GM12878 (cell line): Measurements from ENCODE around the gene METAP1D. TPM values are rescaled to one million over a fixed set of nuclear protein-coding genes. Genes with fewer than 3 reads are reported as not detected.

Experiments used
- HSF1 ChIP-seq: fragments of 150-350 bp; IDR thresholded peaks from 2 replicates; pipeline ENCODE4 v1.6.1; 2014; ENCODE audit warnings: mild to moderate bottlenecking, low read depth, low read length
- PBX3 ChIP-seq: IDR thresholded peaks from 2 replicates; pipeline ENCODE4 v1.6.1; 2011; ENCODE audit warnings: mild to moderate bottlenecking, low read depth, low read length, moderate library complexity; ENCODE audit not compliant: insufficient replicate concordance
- SREBF2 ChIP-seq: IDR thresholded peaks from 2 replicates; pipeline ENCODE4 v1.6.1; 2012; ENCODE audit warnings: mild to moderate bottlenecking, low read length
- polyA plus RNA-seq, 11 experiments: library from polyadenylated mRNA; depleted of rRNA in 4 of 11; unstranded in 6 of 11; stranded (reverse) in 5 of 11; fragments of >200 nt; fragmentation: Nextera tagmentation in 4 of 11; fragmentation: Illumina TruSeq in 1 of 11; extraction: Ambion mirVana in 4 of 11; extraction: Trizol in 1 of 11; gene quantifications; 1 replicate in 1 of 11; 2 replicates in 10 of 11; pipeline versions ENCODE4 v1.2.1 to v1.2.3, GENCODE V29; 2011 to 2016; ENCODE audit warnings: inconsistent platforms in 2 of 11, missing spikeins in 2 of 11, low read depth in 1 of 11
- total RNA-seq, 4 experiments: library from RNA; depleted of rRNA in 3 of 4; stranded (reverse); fragments of >200 nt in 3 of 4; fragmentation: Illumina TruSeq in 1 of 4; extraction: Trizol in 1 of 4; gene quantifications; 2 replicates each; pipeline versions ENCODE4 v1.2.1 to v1.2.3, GENCODE V29; 2013 to 2021
- TF ChIP-seq, protein P1 (sequence below): fragments of 450-650 bp; IDR thresholded peaks from 2 replicates; pipeline ENCODE4 v1.6.1; 2017; ENCODE audit warnings: antibody characterized with exemption, mild to moderate bottlenecking, moderate library complexity

The METAP1D gene
- total and polyA plus RNA-seq, 10 of the 15 experiments (the other 5 are each of a cell fraction or from before 2014, with no cell fraction given): 4.5 to 12.1 (median 7.8) TPM

DNA sequence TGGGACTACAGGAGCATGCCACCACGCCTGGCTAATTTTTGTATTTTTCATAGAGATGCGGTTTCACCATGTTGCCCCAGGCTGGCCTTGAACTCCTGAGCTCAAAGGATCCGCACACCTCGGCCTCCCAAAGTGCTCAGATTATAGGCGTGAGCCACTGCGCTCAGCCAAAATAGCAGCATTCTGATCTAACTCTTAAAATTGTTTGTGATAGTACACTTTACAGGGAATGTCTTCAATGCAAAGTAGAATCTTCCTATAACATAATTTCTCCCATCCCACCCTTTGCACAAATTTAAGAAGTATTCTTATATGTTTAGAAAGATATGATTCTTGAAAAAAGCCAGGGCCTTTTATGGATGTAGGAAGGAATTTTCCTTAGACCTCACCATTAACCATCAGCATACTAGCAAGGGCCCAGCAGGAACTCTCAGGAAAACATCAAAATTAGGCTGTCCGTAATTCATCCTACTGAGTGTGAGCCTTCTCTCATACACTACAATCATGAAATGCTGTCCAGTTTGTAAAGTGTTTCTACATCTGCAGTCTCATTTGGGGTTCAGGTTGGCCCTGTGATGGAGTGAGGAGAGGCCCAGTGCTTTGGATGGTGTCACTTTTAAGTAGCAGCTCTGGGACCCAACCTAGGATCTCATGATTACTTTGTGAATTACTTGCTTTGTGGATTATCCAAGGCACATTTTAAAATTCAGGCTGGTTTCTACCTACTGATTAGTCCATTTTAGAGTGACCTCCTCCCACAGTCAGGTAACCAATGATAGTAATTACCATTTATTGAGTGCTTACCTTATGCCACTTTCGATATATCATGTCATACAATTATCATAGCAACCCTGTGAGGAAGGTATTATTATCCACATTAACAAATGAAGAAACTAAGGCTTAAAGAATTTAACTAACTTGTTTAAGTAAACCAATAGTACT is 48.1 kb downstream of the METAP1D start (continued):
- TF ChIP-seq SREBF2 (no peak), PBX3 (no peak), HSF1 (no peak)
- TF ChIP-seq, protein P1, sequence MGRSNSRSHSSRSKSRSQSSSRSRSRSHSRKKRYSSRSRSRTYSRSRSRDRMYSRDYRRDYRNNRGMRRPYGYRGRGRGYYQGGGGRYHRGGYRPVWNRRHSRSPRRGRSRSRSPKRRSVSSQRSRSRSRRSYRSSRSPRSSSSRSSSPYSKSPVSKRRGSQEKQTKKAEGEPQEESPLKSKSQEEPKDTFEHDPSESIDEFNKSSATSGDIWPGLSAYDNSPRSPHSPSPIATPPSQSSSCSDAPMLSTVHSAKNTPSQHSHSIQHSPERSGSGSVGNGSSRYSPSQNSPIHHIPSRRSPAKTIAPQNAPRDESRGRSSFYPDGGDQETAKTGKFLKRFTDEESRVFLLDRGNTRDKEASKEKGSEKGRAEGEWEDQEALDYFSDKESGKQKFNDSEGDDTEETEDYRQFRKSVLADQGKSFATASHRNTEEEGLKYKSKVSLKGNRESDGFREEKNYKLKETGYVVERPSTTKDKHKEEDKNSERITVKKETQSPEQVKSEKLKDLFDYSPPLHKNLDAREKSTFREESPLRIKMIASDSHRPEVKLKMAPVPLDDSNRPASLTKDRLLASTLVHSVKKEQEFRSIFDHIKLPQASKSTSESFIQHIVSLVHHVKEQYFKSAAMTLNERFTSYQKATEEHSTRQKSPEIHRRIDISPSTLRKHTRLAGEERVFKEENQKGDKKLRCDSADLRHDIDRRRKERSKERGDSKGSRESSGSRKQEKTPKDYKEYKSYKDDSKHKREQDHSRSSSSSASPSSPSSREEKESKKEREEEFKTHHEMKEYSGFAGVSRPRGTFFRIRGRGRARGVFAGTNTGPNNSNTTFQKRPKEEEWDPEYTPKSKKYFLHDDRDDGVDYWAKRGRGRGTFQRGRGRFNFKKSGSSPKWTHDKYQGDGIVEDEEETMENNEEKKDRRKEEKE: no peak
